Liver (tissue), 9 donors: ENCODE data around the gene CDK2AP2. TPM values are rescaled to one million over a fixed set of nuclear protein-coding genes. Genes with fewer than 3 reads are reported as not detected.
"Not testable (repeated sequence)": the region's sequence is repeated elsewhere in the genome, so short reads cannot be mapped to it uniquely, and the experiment has no call there.

Experiments
- DNase-seq: peaks from one replicate; pipeline ENCODE4 v3.0.0-alpha.2; 2017; ENCODE audit warnings: low spot score
- H3K27ac ChIP-seq, 2 donors: one replicate each; pipeline ENCODE4 v1.7.0; 2013; ENCODE audit warnings: inconsistent platforms in 2 of 2, low read length in 2 of 2, control low read depth in 1 of 2, low read depth in 1 of 2, mild to moderate bottlenecking in 1 of 2
- H3K27me3 ChIP-seq, 4 donors: one replicate each; pipeline versions ENCODE4 v1.6.1 to v1.7.0; 2013; ENCODE audit warnings: low read length in 3 of 4, inconsistent platforms in 1 of 4, mild to moderate bottlenecking in 1 of 4, moderate library complexity in 1 of 4; ENCODE audit not compliant: control insufficient read depth in 4 of 4, insufficient read depth in 4 of 4
- H3K36me3 ChIP-seq, 4 donors: one replicate each; pipeline versions ENCODE4 v1.6.1 to v1.7.0; 2013; ENCODE audit warnings: low read length in 3 of 4, mild to moderate bottlenecking in 3 of 4, low read depth in 1 of 4, moderate library complexity in 1 of 4; ENCODE audit not compliant: control insufficient read depth in 4 of 4, insufficient read depth in 3 of 4
- H3K4me1 ChIP-seq, 4 donors: one replicate each; pipeline versions ENCODE4 v1.6.1 to v1.7.0; 2013; ENCODE audit warnings: low read length in 3 of 4, mild to moderate bottlenecking in 3 of 4, moderate library complexity in 1 of 4; ENCODE audit not compliant: control insufficient read depth in 4 of 4, insufficient read depth in 4 of 4
- H3K4me3 ChIP-seq, 3 donors: one replicate each; pipeline versions ENCODE4 v1.6.1 to v1.7.0; 2013; ENCODE audit warnings: low read length in 3 of 3, control low read depth in 1 of 3, low read depth in 1 of 3, mild to moderate bottlenecking in 1 of 3
- H3K9ac ChIP-seq, 2 donors: one replicate each; pipeline ENCODE4 v1.7.0; 2013; ENCODE audit warnings: low read length in 2 of 2, mild to moderate bottlenecking in 2 of 2, moderate library complexity in 2 of 2, control low read depth in 1 of 2, low read depth in 1 of 2
- H3K9me3 ChIP-seq, 4 donors: one replicate each; pipeline versions ENCODE4 v1.6.1 to v1.7.0; 2013; ENCODE audit warnings: low read length in 3 of 4; ENCODE audit not compliant: control insufficient read depth in 4 of 4
- ATF3 ChIP-seq: IDR thresholded peaks from 2 replicates; pipeline ENCODE4 v1.6.1; 2016; ENCODE audit warnings: antibody characterized with exemption
- EGR1 ChIP-seq, 2 donors: IDR thresholded peaks; 2 replicates each; pipeline ENCODE4 v1.6.1; 2016 to 2018; ENCODE audit warnings: antibody characterized with exemption in 2 of 2, low read depth in 2 of 2
- FOXA1 ChIP-seq: IDR thresholded peaks from 2 replicates; pipeline ENCODE4 v1.6.1; 2016; ENCODE audit warnings: antibody characterized with exemption
- FOXA2 ChIP-seq: IDR thresholded peaks from 2 replicates; pipeline ENCODE4 v1.6.1; 2016; ENCODE audit warnings: antibody characterized with exemption
- GABPA ChIP-seq, 2 donors: IDR thresholded peaks in 1 of 2; conservative IDR thresholded peaks in 1 of 2; 2 replicates each; pipeline ENCODE4 v1.6.1; 2016; ENCODE audit warnings: antibody characterized with exemption in 2 of 2, mild to moderate bottlenecking in 1 of 2, moderate library complexity in 1 of 2
- HNF4A ChIP-seq, 2 donors: conservative IDR thresholded peaks; 2 replicates each; pipeline ENCODE4 v1.6.1; 2016; ENCODE audit warnings: antibody characterized with exemption in 2 of 2, mild to moderate bottlenecking in 2 of 2
- HNF4G ChIP-seq: IDR thresholded peaks from 2 replicates; pipeline ENCODE4 v1.6.1; 2016; ENCODE audit warnings: antibody characterized with exemption
- JUND ChIP-seq, 2 donors: IDR thresholded peaks; 2 replicates each; pipeline ENCODE4 v1.6.1; 2016; ENCODE audit warnings: antibody characterized with exemption in 2 of 2
- MAX ChIP-seq: IDR thresholded peaks from 2 replicates; pipeline ENCODE4 v1.6.1; 2016; ENCODE audit warnings: antibody characterized with exemption
- NR2F2 ChIP-seq: IDR thresholded peaks from 2 replicates; pipeline ENCODE4 v1.6.1; 2016; ENCODE audit warnings: antibody characterized with exemption
- RAD21 ChIP-seq, 2 donors: IDR thresholded peaks; 2 replicates each; pipeline ENCODE4 v1.6.1; 2016; ENCODE audit warnings: antibody characterized with exemption in 2 of 2, mild to moderate bottlenecking in 2 of 2
- REST ChIP-seq: IDR thresholded peaks from 2 replicates; pipeline ENCODE4 v1.6.1; 2016; ENCODE audit warnings: antibody characterized with exemption, mild to moderate bottlenecking
- RXRA ChIP-seq, 2 donors: IDR thresholded peaks; 2 replicates each; pipeline ENCODE4 v1.6.1; 2017 to 2018; ENCODE audit warnings: antibody characterized with exemption in 2 of 2, mild to moderate bottlenecking in 1 of 2
- SP1 ChIP-seq: IDR thresholded peaks from 2 replicates; pipeline ENCODE4 v1.6.1; 2018; ENCODE audit warnings: antibody characterized with exemption, mild to moderate bottlenecking
- TAF1 ChIP-seq: conservative IDR thresholded peaks from 2 replicates; pipeline ENCODE4 v1.6.1; 2016; ENCODE audit warnings: antibody characterized with exemption, mild to moderate bottlenecking
- YY1 ChIP-seq: IDR thresholded peaks from 2 replicates; pipeline ENCODE4 v1.6.1; 2016; ENCODE audit warnings: antibody characterized with exemption, mild to moderate bottlenecking
- WGBS: extraction: QIAGEN DNeasy Blood & Tissue Kit; methylation state at CpG from one replicate; pipeline ENCODE4 v1.1.7; 2013; 5-methylcytosine and 5-hydroxymethylcytosine counted together
- polyA plus RNA-seq, 2 donors: library from polyadenylated mRNA; stranded (reverse) in 1 of 2; unstranded in 1 of 2; fragments of 200-250 nt in 1 of 2; fragments of >200 nt in 1 of 2; fragmentation: Nextera tagmentation in 1 of 2; extraction: Ambion mirVana in 1 of 2; gene quantifications; one replicate each; pipeline versions ENCODE4 v1.2.1 to v1.2.3, GENCODE V29; 2013 to 2015
- total RNA-seq, 2 donors: library from RNA; depleted of rRNA; stranded (reverse); fragments of >200 nt; gene quantifications; one replicate each; pipeline ENCODE4 v1.2.3, GENCODE V29; 2014
- TF ChIP-seq, protein P1 (sequence below): IDR thresholded peaks from 2 replicates; pipeline ENCODE4 v1.6.1; 2016; ENCODE audit warnings: antibody characterized with exemption
- TF ChIP-seq, protein P2 (sequence below): fragments of 150-350 bp; IDR thresholded peaks from 2 replicates; pipeline ENCODE4 v1.5.1; 2017; ENCODE audit warnings: improper control_type of control experiment, low read depth, low read length; ENCODE audit not compliant: missing input control
- donor health status: healthy.
- donor health status: healthy.
- donor health status: healthy.
- donor health status: healthy.
- donor health status: healthy.

The CDK2AP2 gene
- total and polyA plus RNA-seq, 4 donors, result 14.1 to 126 (median 56.6) TPM

- H3K4me3 ChIP-seq, result no peak overlapping the region
- H3K36me3 ChIP-seq, result no peaks in the 10 kb centered on the region
- no peaks in the 10 kb centered on the region for H3K9me3 ChIP-seq
- H3K27ac ChIP-seq, result no peak overlapping the region
- no peak for DNase-seq
- TF ChIP-seq EGR1 (IDR thresholded peaks at IDR 0.05; ENCODE audit: low read depth in 2 of 2), result no peak
- TF ChIP-seq GABPA (IDR thresholded peaks at IDR 0.05 in 1 of 2, conservative IDR thresholded peaks at IDR 0.05 in 1 of 2), result no peak
- no peak for TF ChIP-seq TAF1
- TF ChIP-seq HNF4G, result no peak
- TF ChIP-seq FOXA2, result no peak
- no peak for TF ChIP-seq REST
- TF ChIP-seq, protein P1, sequence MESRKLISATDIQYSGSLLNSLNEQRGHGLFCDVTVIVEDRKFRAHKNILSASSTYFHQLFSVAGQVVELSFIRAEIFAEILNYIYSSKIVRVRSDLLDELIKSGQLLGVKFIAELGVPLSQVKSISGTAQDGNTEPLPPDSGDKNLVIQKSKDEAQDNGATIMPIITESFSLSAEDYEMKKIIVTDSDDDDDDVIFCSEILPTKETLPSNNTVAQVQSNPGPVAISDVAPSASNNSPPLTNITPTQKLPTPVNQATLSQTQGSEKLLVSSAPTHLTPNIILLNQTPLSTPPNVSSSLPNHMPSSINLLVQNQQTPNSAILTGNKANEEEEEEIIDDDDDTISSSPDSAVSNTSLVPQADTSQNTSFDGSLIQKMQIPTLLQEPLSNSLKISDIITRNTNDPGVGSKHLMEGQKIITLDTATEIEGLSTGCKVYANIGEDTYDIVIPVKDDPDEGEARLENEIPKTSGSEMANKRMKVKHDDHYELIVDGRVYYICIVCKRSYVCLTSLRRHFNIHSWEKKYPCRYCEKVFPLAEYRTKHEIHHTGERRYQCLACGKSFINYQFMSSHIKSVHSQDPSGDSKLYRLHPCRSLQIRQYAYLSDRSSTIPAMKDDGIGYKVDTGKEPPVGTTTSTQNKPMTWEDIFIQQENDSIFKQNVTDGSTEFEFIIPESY, result no peak
- TF ChIP-seq JUND (IDR thresholded peaks at IDR 0.05), result no peak
- TF ChIP-seq HNF4A (conservative IDR thresholded peaks at IDR 0.05), result no peak
- no peak for TF ChIP-seq ATF3
- TF ChIP-seq RXRA (IDR thresholded peaks at IDR 0.05), result no peak
- TF ChIP-seq RAD21 (IDR thresholded peaks at IDR 0.05), result no peak
- TF ChIP-seq MAX, result no peak
- no peak for TF ChIP-seq NR2F2
- TF ChIP-seq FOXA1, result no peak
- TF ChIP-seq YY1, result no peak
- no peak for TF ChIP-seq SP1
- TF ChIP-seq, protein P2, sequence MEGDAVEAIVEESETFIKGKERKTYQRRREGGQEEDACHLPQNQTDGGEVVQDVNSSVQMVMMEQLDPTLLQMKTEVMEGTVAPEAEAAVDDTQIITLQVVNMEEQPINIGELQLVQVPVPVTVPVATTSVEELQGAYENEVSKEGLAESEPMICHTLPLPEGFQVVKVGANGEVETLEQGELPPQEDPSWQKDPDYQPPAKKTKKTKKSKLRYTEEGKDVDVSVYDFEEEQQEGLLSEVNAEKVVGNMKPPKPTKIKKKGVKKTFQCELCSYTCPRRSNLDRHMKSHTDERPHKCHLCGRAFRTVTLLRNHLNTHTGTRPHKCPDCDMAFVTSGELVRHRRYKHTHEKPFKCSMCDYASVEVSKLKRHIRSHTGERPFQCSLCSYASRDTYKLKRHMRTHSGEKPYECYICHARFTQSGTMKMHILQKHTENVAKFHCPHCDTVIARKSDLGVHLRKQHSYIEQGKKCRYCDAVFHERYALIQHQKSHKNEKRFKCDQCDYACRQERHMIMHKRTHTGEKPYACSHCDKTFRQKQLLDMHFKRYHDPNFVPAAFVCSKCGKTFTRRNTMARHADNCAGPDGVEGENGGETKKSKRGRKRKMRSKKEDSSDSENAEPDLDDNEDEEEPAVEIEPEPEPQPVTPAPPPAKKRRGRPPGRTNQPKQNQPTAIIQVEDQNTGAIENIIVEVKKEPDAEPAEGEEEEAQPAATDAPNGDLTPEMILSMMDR, result no peak
- 83% methylated on average over 7 of the region's 7 CpGs for WGBS
- H3K27me3 ChIP-seq, result no peaks in the 10 kb centered on the region
- H3K4me1 ChIP-seq, result no peaks in the 10 kb centered on the region
- H3K9ac ChIP-seq, result no peak overlapping the region
These were observed 6.2 kb upstream of the CDK2AP2 start for GRCh38 chr11:67514116-67514515.

DNA sequence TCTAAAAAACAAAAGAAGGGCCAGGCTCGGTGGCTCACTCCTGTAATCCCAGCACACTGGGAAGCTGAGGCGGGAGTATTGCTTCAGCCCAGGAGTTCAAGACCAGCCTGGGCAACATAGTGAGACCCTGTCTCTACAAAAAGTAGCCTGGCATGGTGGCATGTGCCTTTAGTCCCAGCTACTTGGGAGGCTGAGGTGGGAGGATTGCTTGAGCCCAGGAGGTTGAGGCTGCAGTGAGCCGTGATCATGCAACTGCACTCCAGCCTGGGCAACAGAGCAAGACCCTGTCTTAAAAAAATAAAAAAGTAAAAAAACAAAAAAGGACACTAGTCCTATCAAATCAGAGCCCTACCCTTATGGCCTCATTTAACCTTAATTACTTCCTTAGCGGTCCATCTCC is 3.6 kb upstream of the CDK2AP2 start:
- H3K9me3 ChIP-seq, H3K27me3 ChIP-seq, H3K36me3 ChIP-seq, H3K27ac ChIP-seq, H3K4me3 ChIP-seq, DNase-seq, H3K9ac ChIP-seq: not testable (repeated sequence)
- peaks cover 0 to 19% (median 13%) of the 10 kb centered on the region in 4 donors for H3K4me1 ChIP-seq
- 93% methylated on average over 4 of the region's 4 CpGs for WGBS
